A549 (cell line): Measurements from ENCODE around the gene PLOD3. TPM values are rescaled to one million over a fixed set of nuclear protein-coding genes. Genes with fewer than 3 reads are reported as not detected.

Experiments
- ATAC-seq, 2 experiments: fragments of 200-7000 bp in 1 of 2; fragments of >200 bp in 1 of 2; cut with Nextera tagmentation in 1 of 2; cut with Tn5 transposase in 1 of 2; 3 replicates each; pipeline versions ENCODE4 v1.8.0 to v1.9.1; 2018 to 2020; ENCODE audit warnings: mild to moderate bottlenecking in 1 of 2, moderate library complexity in 1 of 2
- CTCF ChIA-PET: fragments of 300-600 bp; sonication (Branson Sonifier 250); formaldehyde crosslinking; extraction: SDS; loops from one replicate; lab custom pipeline; 2021; ENCODE audit warnings: antibody characterized with exemption, inconsistent platforms; lab: Yijun Ruan, JAX
- POLR2A ChIA-PET: fragments of 350-600 bp; formaldehyde crosslinking; extraction: SDS; loops from one replicate; lab custom pipeline; 2021; ENCODE audit warnings: antibody characterized with exemption, inconsistent platforms; lab: Yijun Ruan, JAX
- DNase-seq, 2 experiments: peaks; one replicate each; pipeline versions ENCODE4 v3.0.0 to v3.0.0-alpha.2; 2011 to 2016; ENCODE audit warnings: low read depth in 1 of 2, low spot score in 1 of 2
- FAIRE-seq: peaks from 2 replicates; lab custom pipeline; 2011; peaks lifted over from hg19 to GRCh38; lab: Jason Lieb, UNC
- H3K27ac ChIP-seq, 2 experiments: fragments of >200 bp; sonication (Bioruptor Twin); formaldehyde crosslinking; 3 replicates each; pipeline ENCODE4 v1.5.1; 2016 to 2017
- H3K4me1 ChIP-seq: fragments of >200 bp; sonication (Bioruptor Twin); formaldehyde crosslinking; 3 replicates; pipeline ENCODE4 v1.6.1; 2016
- H3K4me2 ChIP-seq: fragments of >200 bp; sonication (Bioruptor Twin); formaldehyde crosslinking; 3 replicates; pipeline ENCODE4 v1.6.1; 2016
- H3K4me3 ChIP-seq: fragments of >200 bp; sonication (Bioruptor Twin); formaldehyde crosslinking; 3 replicates; pipeline ENCODE4 v1.5.1; 2016
- H3K9me3 ChIP-seq: fragments of >200 bp; sonication (Bioruptor Twin); formaldehyde crosslinking; 3 replicates; pipeline ENCODE4 v1.6.1; 2016
- BHLHE40 ChIP-seq: IDR thresholded peaks from 2 replicates; pipeline ENCODE4 v1.6.1; 2012; ENCODE audit warnings: low read depth, low read length, inconsistent platforms
- CBX8 ChIP-seq: fragments of 200-600 bp; sonication (generic); IDR thresholded peaks from 2 replicates; pipeline ENCODE4 v1.6.1; 2016
- CTCF ChIP-seq: fragments of >200 bp; sonication (Bioruptor Twin); formaldehyde crosslinking; IDR thresholded peaks from 3 replicates; pipeline ENCODE4 v1.5.1; 2016
- E2F6 ChIP-seq: IDR thresholded peaks from 2 replicates; pipeline ENCODE4 v1.6.1; 2012; ENCODE audit warnings: low read depth, borderline replicate concordance
- ESRRA ChIP-seq: fragments of 150-350 bp; IDR thresholded peaks from 2 replicates; pipeline ENCODE4 v1.6.1; 2014; ENCODE audit warnings: mild to moderate bottlenecking, low read length, borderline replicate concordance
- HDAC2 ChIP-seq: fragments of 200-600 bp; sonication (generic); IDR thresholded peaks from 2 replicates; pipeline ENCODE4 v1.6.1; 2016
- HEYL ChIP-seq: fragments of 250-450 bp; sonication (Bioruptor Pico); IDR thresholded peaks from 2 replicates; pipeline ENCODE4 v1.8.0; 2021; ENCODE audit warnings: mild to moderate bottlenecking, moderate library complexity
- HMGXB4 ChIP-seq: fragments of 250-450 bp; sonication (Bioruptor Pico); IDR thresholded peaks from 2 replicates; pipeline ENCODE4 v1.5.0; 2021; ENCODE audit warnings: mild to moderate bottlenecking, moderate library complexity, borderline replicate concordance
- HOXB13 ChIP-seq: fragments of 250-450 bp; sonication (Bioruptor Pico); IDR thresholded peaks from 2 replicates; pipeline ENCODE4 v1.5.0; 2020; ENCODE audit warnings: low read depth, mild to moderate bottlenecking, moderate library complexity
- HOXB5 ChIP-seq: fragments of 250-450 bp; sonication (Bioruptor Pico); IDR thresholded peaks from 2 replicates; pipeline ENCODE4 v1.5.0; 2020; ENCODE audit warnings: mild to moderate bottlenecking, moderate library complexity
- MAX ChIP-seq: IDR thresholded peaks from 2 replicates; pipeline ENCODE4 v1.6.1; 2012
- MAZ ChIP-seq: fragments of 150-350 bp; IDR thresholded peaks from 2 replicates; pipeline ENCODE4 v1.6.1; 2014; ENCODE audit warnings: antibody characterized with exemption, low read depth, low read length, borderline replicate concordance
- RNF2 ChIP-seq: fragments of 200-600 bp; sonication (generic); IDR thresholded peaks from 2 replicates; pipeline ENCODE4 v1.6.1; 2016; ENCODE audit warnings: low read depth, mild to moderate bottlenecking, antibody characterized with exemption, moderate library complexity, borderline replicate concordance
- USF2 ChIP-seq: fragments of 450-650 bp; IDR thresholded peaks from 2 replicates; pipeline ENCODE4 v1.6.1; 2014; ENCODE audit warnings: antibody characterized with exemption
- ZSCAN20 ChIP-seq: fragments of 250-450 bp; sonication (Bioruptor Pico); IDR thresholded peaks from 2 replicates; pipeline ENCODE4 v1.8.0; 2022; ENCODE audit warnings: mild to moderate bottlenecking, moderate library complexity
- WGBS: methylation state at CpG from one replicate; pipeline ENCODE4 v1.1.6; 2017; ENCODE audit errors: missing lambda C conversion rate; 5-methylcytosine and 5-hydroxymethylcytosine counted together
- polyA plus RNA-seq, 4 experiments: library from polyadenylated mRNA; depleted of rRNA in 3 of 4; stranded (reverse); fragments of >200 nt; fragmentation: RNase III in 1 of 4; extraction: RNeasy Plus Mini Kit Qiagen cat#74134 plus additional on column Dnase treatment in 1 of 4; gene quantifications; 2 replicates in 3 of 4; 3 replicates in 1 of 4; pipeline ENCODE4 v1.2.3, GENCODE V29; 2011 to 2017

PLOD3 gene
- polyA plus RNA-seq, 2 of the 4 experiments (the other 2 are of a cell fraction), result 26.0 to 48.7 TPM

GRCh38 chr7:101162551-101163278, 54.7 kb downstream of the PLOD3 start:
- CTCF ChIA-PET, result interaction anchor here (1.2 to 16.1 kb wide), 5 partner anchors 8 to 120 kb away, joined by 3 to 235 read pairs (median 8); no protein-coding TSS in a partner anchor
- TF ChIP-seq E2F6 (peak; percentile 94), CBX8 (no peak), BHLHE40 (peak; percentile 47), RNF2 (peak; percentile 44; the same call in 1 of the 2 replicates), MAX (peak; percentile 88), CTCF (no peak), HDAC2 (no peak), HOXB5 (no peak), ZSCAN20 (CRISPR knock-in tag) (no peak), HMGXB4 (CRISPR knock-in tag) (no peak)
- TF ChIP-seq, all 56 proteins: peak for 4
- Histone ChIP-seq H3K27ac (peak overlapping the region; percentile 74 to 83), H3K4me3 (peak overlapping the region; percentile 54), H3K4me1 (peaks cover 75% of the 10 kb centered on the region), H3K4me2 (peak overlapping the region; percentile 98), H3K9me3 (no peaks in the 10 kb centered on the region)
- peak; percentile 4 to 12; a peak in 3 of 6 replicates for ATAC-seq
- POLR2A ChIA-PET, result interaction anchor here (1.0 to 1.4 kb wide), 2 partner anchors 11 to 20 kb away, joined by 3 to 4 read pairs; no protein-coding TSS in a partner anchor
- peak in 1 of 2 experiments; percentile 70 for DNase-seq
- FAIRE-seq, result no peak
- 67% methylated on average over 17 of the region's 74 CpGs for WGBS

GRCh38 chr7:101161692-101162471, 55.5 kb downstream of the PLOD3 start:
- 80% methylated on average over 17 of the region's 17 CpGs for WGBS
- Histone ChIP-seq H3K27ac (peak overlapping the region; percentile 74 to 83; a peak in 5 of 6 replicates), H3K4me3 (0 out of 3 replicates have a peak overlapping the region, but pooled peaks have one; percentile 54), H3K4me2 (peak overlapping the region; percentile 98), H3K9me3 (no peaks in the 10 kb centered on the region), H3K4me1 (peaks cover 70% of the 10 kb centered on the region)
- FAIRE-seq (no peak), DNase-seq (no peak), ATAC-seq (no peak)
- CTCF ChIA-PET, result interaction anchor here (0.8 to 16.1 kb wide), 6 partner anchors 9 to 121 kb away, joined by 3 to 235 read pairs (median 6); no protein-coding TSS in a partner anchor
- no peak for TF ChIP-seq USF2
- TF ChIP-seq MAX, result no peak
- TF ChIP-seq HOXB13 (CRISPR knock-in tag), result no peak
- no peak for TF ChIP-seq ESRRA
- TF ChIP-seq MAZ, result no peak
- no peak for TF ChIP-seq HEYL
- TF ChIP-seq BHLHE40, result no peak
- POLR2A ChIA-PET, result interaction anchor here (1.4 kb wide), 1 partner anchor 12 kb away, joined by 4 read pairs; no protein-coding TSS in a partner anchor
